GM23338 (cell line): ENCODE measurements around the gene SYNDIG1. TPM values are rescaled to one million over a fixed set of nuclear protein-coding genes. Genes with fewer than 3 reads are reported as not detected.

Source experiments
- ATAC-seq: fragments of 200-7000 bp; cut with Tn5 transposase; 3 replicates; pipeline ENCODE4 v1.9.1; 2020
- DNase-seq: peaks from one replicate; pipeline ENCODE4 v3.0.0-alpha.2; 2015; ENCODE audit warnings: low spot score
- H2AFZ ChIP-seq: fragments of 200-600 bp; sonication (generic); 2 replicates; pipeline ENCODE4 v1.8.0; 2016; ENCODE audit warnings: antibody characterized with exemption, mild to moderate bottlenecking, moderate library complexity
- H3F3A ChIP-seq: fragments of 200-600 bp; sonication (generic); replicated peaks from 2 replicates; pipeline ENCODE4 v1.8.0; 2017; ENCODE audit warnings: antibody characterized with exemption, mixed run types, low read depth
- H3K27ac ChIP-seq: fragments of 200-600 bp; sonication (generic); 2 replicates; pipeline ENCODE4 v1.6.1; 2016; ENCODE audit warnings: low read depth
- H3K27me3 ChIP-seq: fragments of 200-600 bp; sonication (generic); 2 replicates; pipeline ENCODE4 v1.8.0; 2016; ENCODE audit warnings: mild to moderate bottlenecking, mixed run types, moderate library complexity; ENCODE audit not compliant: insufficient read depth
- H3K36me3 ChIP-seq: fragments of 200-600 bp; sonication (generic); 2 replicates; pipeline ENCODE4 v1.8.0; 2016; ENCODE audit warnings: mild to moderate bottlenecking; ENCODE audit not compliant: insufficient read depth
- H3K4me1 ChIP-seq: fragments of 200-600 bp; sonication (generic); 2 replicates; pipeline ENCODE4 v1.8.0; 2016; ENCODE audit warnings: mild to moderate bottlenecking, moderate library complexity; ENCODE audit not compliant: insufficient read depth
- H3K4me2 ChIP-seq: fragments of 200-600 bp; sonication (generic); 2 replicates; pipeline ENCODE4 v1.7.1; 2017; ENCODE audit warnings: mixed run types
- H3K4me3 ChIP-seq: fragments of 200-600 bp; sonication (generic); 2 replicates; pipeline ENCODE4 v1.6.1; 2016; ENCODE audit warnings: mixed run types
- H3K79me2 ChIP-seq: fragments of 200-600 bp; sonication (generic); replicated peaks from 2 replicates; pipeline ENCODE4 v1.8.0; 2017; ENCODE audit warnings: mild to moderate bottlenecking; ENCODE audit not compliant: insufficient read depth
- H3K9me2 ChIP-seq: fragments of 200-600 bp; sonication (generic); 2 replicates; pipeline ENCODE4 v1.8.0; 2017; ENCODE audit not compliant: insufficient read depth
- H4K20me1 ChIP-seq: fragments of 200-600 bp; sonication (generic); replicated peaks from 2 replicates; pipeline ENCODE4 v1.8.0; 2017; ENCODE audit warnings: mild to moderate bottlenecking; ENCODE audit not compliant: insufficient read depth
- H3K27ac Mint-ChIP-seq: 2 replicates; pipeline ENCODE4 v1.8.0; 2020; ENCODE audit warnings: inconsistent platforms, mild to moderate bottlenecking, moderate library complexity, mixed read lengths
- H3K27me3 Mint-ChIP-seq: 3 replicates; pipeline ENCODE4 v1.8.0; 2022; ENCODE audit warnings: low read depth, mild to moderate bottlenecking, moderate library complexity, mixed read lengths, inconsistent platforms; ENCODE audit not compliant: insufficient read depth, poor library complexity
- H3K36me3 Mint-ChIP-seq: 3 replicates; pipeline ENCODE4 v1.8.0; 2021; ENCODE audit warnings: low read depth, mild to moderate bottlenecking, inconsistent platforms, moderate library complexity, mixed read lengths
- H3K4me1 Mint-ChIP-seq: 3 replicates; pipeline ENCODE4 v1.8.0; 2020; ENCODE audit warnings: mild to moderate bottlenecking, inconsistent platforms, mixed read lengths
- H3K4me3 Mint-ChIP-seq: 3 replicates; pipeline ENCODE4 v1.8.0; 2021; ENCODE audit warnings: moderate library complexity, mild to moderate bottlenecking, inconsistent platforms, mixed read lengths
- H3K9me3 Mint-ChIP-seq: 3 replicates; pipeline ENCODE4 v1.8.0; 2020; ENCODE audit warnings: moderate library complexity, mild to moderate bottlenecking, inconsistent platforms, mixed read lengths
- CREB1 ChIP-seq: fragments of 250-450 bp; sonication (Bioruptor Pico); IDR thresholded peaks from 2 replicates; pipeline ENCODE4 v1.5.0; 2020; ENCODE audit warnings: low read depth, mild to moderate bottlenecking, moderate library complexity
- EZH2phosphoT487 ChIP-seq: fragments of 200-600 bp; sonication (generic); IDR thresholded peaks from one replicate; pipeline ENCODE4 v1.8.1; 2018; ENCODE audit warnings: antibody characterized with exemption; ENCODE audit not compliant: unreplicated experiment
- JUNB ChIP-seq: IDR thresholded peaks from one replicate; pipeline ENCODE4 v1.6.1; 2016; ENCODE audit warnings: antibody characterized with exemption; ENCODE audit not compliant: unreplicated experiment
- NANOG ChIP-seq: IDR thresholded peaks from 2 replicates; pipeline ENCODE4 v1.6.1; 2016; ENCODE audit warnings: antibody characterized with exemption, borderline replicate concordance
- POLR2AphosphoS5 ChIP-seq: IDR thresholded peaks from 2 replicates; pipeline ENCODE4 v1.6.1; 2016; ENCODE audit warnings: antibody characterized with exemption, low read depth
- STAT1 ChIP-seq: IDR thresholded peaks from one replicate; pipeline ENCODE4 v1.6.1; 2016; ENCODE audit warnings: antibody characterized with exemption; ENCODE audit not compliant: unreplicated experiment
- ZNF114 ChIP-seq: fragments of 250-450 bp; sonication (Bioruptor Pico); IDR thresholded peaks from 2 replicates; pipeline ENCODE4 v1.5.0; 2020; ENCODE audit warnings: mild to moderate bottlenecking, moderate library complexity
- ZNF331 ChIP-seq: fragments of 250-450 bp; sonication (Bioruptor Pico); IDR thresholded peaks from 2 replicates; pipeline ENCODE4 v1.5.0; 2020; ENCODE audit warnings: low read depth, mild to moderate bottlenecking, moderate library complexity
- polyA plus RNA-seq: library from polyadenylated mRNA; unstranded; fragments of >200 nt; fragmentation: Nextera tagmentation; extraction: Ambion mirVana; gene quantifications from 2 replicates; pipeline ENCODE4 v1.2.1, GENCODE V29; 2016
- total RNA-seq: library from RNA; depleted of rRNA; stranded (reverse); fragments of >200 nt; shearing (Covaris generic); gene quantifications from 2 replicates; pipeline ENCODE4 v1.2.3, GENCODE V29; 2014
- TF ChIP-seq, protein P1 (sequence below): IDR thresholded peaks from 2 replicates; pipeline ENCODE4 v1.6.1; 2016; ENCODE audit warnings: antibody characterized with exemption
- TF ChIP-seq, protein P2 (sequence below), 2 experiments: fragments of 200-600 bp in 1 of 2; sonication (generic) in 1 of 2; conservative IDR thresholded peaks; 2 replicates each; pipeline versions ENCODE4 v1.5.1 to v1.6.1; 2016 to 2017; ENCODE audit warnings: antibody characterized with exemption in 2 of 2, low read depth in 2 of 2, mild to moderate bottlenecking in 2 of 2, moderate library complexity in 1 of 2
- TF ChIP-seq, protein P3 (sequence below): IDR thresholded peaks from one replicate; pipeline ENCODE4 v1.6.1; 2018; ENCODE audit warnings: antibody characterized with exemption; ENCODE audit not compliant: unreplicated experiment

Gene SYNDIG1
- total and polyA plus RNA-seq, 2 experiments from 2014 or later = 2.8 to 4.8 TPM

DNA sequence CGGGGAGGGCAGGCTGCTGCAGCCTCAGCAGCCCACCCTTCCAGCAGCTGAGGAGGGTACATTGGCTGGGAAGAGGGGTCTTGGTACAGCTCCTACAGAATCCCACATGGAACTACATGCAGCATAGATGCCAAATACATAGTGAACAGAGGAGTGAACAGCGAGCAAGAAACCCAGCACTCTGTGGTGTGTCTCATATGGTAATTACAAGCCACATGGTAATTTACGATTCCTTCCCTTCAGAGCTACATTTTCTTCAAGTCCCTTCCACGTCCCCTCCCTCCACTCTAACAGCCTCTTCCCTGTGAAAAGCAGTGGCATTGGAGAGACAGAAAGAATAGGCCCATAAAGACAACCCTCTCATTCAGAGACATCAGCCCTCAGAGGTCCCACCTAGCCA lies 167.7 kb downstream of the SYNDIG1 start:
- Histone ChIP-seq H3K36me3 (no peaks in the 10 kb centered on the region), H3K27me3 (no peaks in the 10 kb centered on the region), H3K4me2 (no peak overlapping the region), H3K79me2 (no peaks in the 10 kb centered on the region), H2AFZ (no peak overlapping the region), H4K20me1 (no peaks in the 10 kb centered on the region), H3K4me3 (no peak overlapping the region), H3K4me1 (peaks cover 24% of the 10 kb centered on the region), H3F3A (no peaks in the 10 kb centered on the region), H3K27ac (no peak overlapping the region), H3K9me2 (peaks cover 7% of the 10 kb centered on the region; the same call in 1 of the 2 replicates)
- ATAC-seq = no peak
- Mint-ChIP-seq H3K9me3 (no peaks in the 10 kb centered on the region; the same call in 2 of the 3 replicates), H3K4me3 (no peak overlapping the region), H3K36me3 (peaks cover 6% of the 10 kb centered on the region; the same call in 1 of the 3 replicates), H3K4me1 (peaks cover 42% of the 10 kb centered on the region), H3K27ac (no peak overlapping the region; the same call in 1 of the 2 replicates), H3K27me3 (peaks cover 13% of the 10 kb centered on the region)
- TF ChIP-seq STAT1 (no peak), JUNB (no peak), POLR2AphosphoS5 (no peak), NANOG (no peak), CREB1 (CRISPR knock-in tag) (no peak)
- TF ChIP-seq, protein P1, sequence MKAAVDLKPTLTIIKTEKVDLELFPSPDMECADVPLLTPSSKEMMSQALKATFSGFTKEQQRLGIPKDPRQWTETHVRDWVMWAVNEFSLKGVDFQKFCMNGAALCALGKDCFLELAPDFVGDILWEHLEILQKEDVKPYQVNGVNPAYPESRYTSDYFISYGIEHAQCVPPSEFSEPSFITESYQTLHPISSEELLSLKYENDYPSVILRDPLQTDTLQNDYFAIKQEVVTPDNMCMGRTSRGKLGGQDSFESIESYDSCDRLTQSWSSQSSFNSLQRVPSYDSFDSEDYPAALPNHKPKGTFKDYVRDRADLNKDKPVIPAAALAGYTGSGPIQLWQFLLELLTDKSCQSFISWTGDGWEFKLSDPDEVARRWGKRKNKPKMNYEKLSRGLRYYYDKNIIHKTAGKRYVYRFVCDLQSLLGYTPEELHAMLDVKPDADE = no peak
- TF ChIP-seq, protein P2, sequence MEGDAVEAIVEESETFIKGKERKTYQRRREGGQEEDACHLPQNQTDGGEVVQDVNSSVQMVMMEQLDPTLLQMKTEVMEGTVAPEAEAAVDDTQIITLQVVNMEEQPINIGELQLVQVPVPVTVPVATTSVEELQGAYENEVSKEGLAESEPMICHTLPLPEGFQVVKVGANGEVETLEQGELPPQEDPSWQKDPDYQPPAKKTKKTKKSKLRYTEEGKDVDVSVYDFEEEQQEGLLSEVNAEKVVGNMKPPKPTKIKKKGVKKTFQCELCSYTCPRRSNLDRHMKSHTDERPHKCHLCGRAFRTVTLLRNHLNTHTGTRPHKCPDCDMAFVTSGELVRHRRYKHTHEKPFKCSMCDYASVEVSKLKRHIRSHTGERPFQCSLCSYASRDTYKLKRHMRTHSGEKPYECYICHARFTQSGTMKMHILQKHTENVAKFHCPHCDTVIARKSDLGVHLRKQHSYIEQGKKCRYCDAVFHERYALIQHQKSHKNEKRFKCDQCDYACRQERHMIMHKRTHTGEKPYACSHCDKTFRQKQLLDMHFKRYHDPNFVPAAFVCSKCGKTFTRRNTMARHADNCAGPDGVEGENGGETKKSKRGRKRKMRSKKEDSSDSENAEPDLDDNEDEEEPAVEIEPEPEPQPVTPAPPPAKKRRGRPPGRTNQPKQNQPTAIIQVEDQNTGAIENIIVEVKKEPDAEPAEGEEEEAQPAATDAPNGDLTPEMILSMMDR (conservative IDR thresholded peaks at IDR 0.05; ENCODE audit: low read depth in 2 of 2) = no peak
- TF ChIP-seq, protein P3, sequence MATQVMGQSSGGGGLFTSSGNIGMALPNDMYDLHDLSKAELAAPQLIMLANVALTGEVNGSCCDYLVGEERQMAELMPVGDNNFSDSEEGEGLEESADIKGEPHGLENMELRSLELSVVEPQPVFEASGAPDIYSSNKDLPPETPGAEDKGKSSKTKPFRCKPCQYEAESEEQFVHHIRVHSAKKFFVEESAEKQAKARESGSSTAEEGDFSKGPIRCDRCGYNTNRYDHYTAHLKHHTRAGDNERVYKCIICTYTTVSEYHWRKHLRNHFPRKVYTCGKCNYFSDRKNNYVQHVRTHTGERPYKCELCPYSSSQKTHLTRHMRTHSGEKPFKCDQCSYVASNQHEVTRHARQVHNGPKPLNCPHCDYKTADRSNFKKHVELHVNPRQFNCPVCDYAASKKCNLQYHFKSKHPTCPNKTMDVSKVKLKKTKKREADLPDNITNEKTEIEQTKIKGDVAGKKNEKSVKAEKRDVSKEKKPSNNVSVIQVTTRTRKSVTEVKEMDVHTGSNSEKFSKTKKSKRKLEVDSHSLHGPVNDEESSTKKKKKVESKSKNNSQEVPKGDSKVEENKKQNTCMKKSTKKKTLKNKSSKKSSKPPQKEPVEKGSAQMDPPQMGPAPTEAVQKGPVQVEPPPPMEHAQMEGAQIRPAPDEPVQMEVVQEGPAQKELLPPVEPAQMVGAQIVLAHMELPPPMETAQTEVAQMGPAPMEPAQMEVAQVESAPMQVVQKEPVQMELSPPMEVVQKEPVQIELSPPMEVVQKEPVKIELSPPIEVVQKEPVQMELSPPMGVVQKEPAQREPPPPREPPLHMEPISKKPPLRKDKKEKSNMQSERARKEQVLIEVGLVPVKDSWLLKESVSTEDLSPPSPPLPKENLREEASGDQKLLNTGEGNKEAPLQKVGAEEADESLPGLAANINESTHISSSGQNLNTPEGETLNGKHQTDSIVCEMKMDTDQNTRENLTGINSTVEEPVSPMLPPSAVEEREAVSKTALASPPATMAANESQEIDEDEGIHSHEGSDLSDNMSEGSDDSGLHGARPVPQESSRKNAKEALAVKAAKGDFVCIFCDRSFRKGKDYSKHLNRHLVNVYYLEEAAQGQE = no peak
- DNase-seq = no peak

DNA sequence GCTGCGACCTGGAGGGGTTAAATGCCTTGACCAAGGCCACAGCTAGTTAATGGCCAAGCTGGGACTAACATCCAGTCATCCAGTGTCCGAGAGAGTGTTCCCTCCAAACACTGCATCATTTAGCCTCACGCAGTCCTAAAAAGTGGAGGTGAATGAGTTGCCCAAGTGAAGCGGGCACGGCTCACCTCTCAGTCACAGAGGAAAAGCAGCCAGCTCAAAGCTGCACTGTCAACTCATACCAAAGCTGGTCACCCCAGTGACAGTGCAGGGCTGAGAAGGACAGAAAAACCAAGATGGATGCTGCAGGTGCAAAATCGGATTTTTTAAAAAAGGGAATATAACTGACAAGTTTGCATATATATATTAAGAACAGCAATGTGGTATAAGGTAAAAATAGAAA lies 168.5 kb downstream of the SYNDIG1 start:
- H3K4me3 Mint-ChIP-seq = no peak overlapping the region
- H2AFZ ChIP-seq = no peak overlapping the region
- H3K9me3 Mint-ChIP-seq = no peaks in the 10 kb centered on the region; the same call in 2 of the 3 replicates
- H3K27me3 Mint-ChIP-seq = peaks cover 13% of the 10 kb centered on the region
- H3K9me2 ChIP-seq = peaks cover 7% of the 10 kb centered on the region
- no peak overlapping the region for H3K27ac Mint-ChIP-seq
- H3K4me3 ChIP-seq = no peak overlapping the region
- peaks cover 41% of the 10 kb centered on the region for H3K4me1 Mint-ChIP-seq
- H4K20me1 ChIP-seq = no peaks in the 10 kb centered on the region
- no peaks in the 10 kb centered on the region for H3F3A ChIP-seq
- no peak for ATAC-seq
- no peaks in the 10 kb centered on the region for H3K79me2 ChIP-seq
- H3K4me1 ChIP-seq = peaks cover 24% of the 10 kb centered on the region
- H3K36me3 ChIP-seq = no peaks in the 10 kb centered on the region
- H3K36me3 Mint-ChIP-seq = peaks cover 6% of the 10 kb centered on the region; the same call in 1 of the 3 replicates
- no peak overlapping the region for H3K4me2 ChIP-seq
- no peak overlapping the region for H3K27ac ChIP-seq
- no peaks in the 10 kb centered on the region for H3K27me3 ChIP-seq
- no peak for DNase-seq
- TF ChIP-seq JUNB (no peak), ZNF331 (CRISPR knock-in tag) (no peak), EZH2phosphoT487 (no peak), ZNF114 (no peak), CREB1 (CRISPR knock-in tag) (no peak)
